PC-9 (cell line): ENCODE data around the gene TMEM235.

ENCODE experiments used
- CTCF ChIP-seq: fragments of 200-600 bp; sonication (generic); conservative IDR thresholded peaks from 2 replicates; pipeline ENCODE4 v1.6.1; 2017; ENCODE audit warnings: mixed run types, antibody characterized with exemption, mild to moderate bottlenecking, moderate library complexity
- EZH2 ChIP-seq: fragments of 200-600 bp; sonication (generic); IDR thresholded peaks from 2 replicates; pipeline ENCODE4 v1.8.0; 2017; ENCODE audit warnings: antibody characterized with exemption, low read depth

GRCh38 chr17:78252701-78253635 is 21.5 kb downstream of the TMEM235 start:
- TF ChIP-seq CTCF (no peak), EZH2 (no peak)
